Pancreas (tissue), 10 donors: ENCODE measurements around the gene CABP7. TPM values are rescaled to one million over a fixed set of nuclear protein-coding genes. Genes with fewer than 3 reads are reported as not detected.
A peak's percentile ranks its signal among the peaks of the same experiment; 100 is the strongest.

Experiments
- ATAC-seq, 4 donors: fragments of 200-7000 bp; cut with Tn5 transposase; one replicate each; pipeline versions ENCODE4 v1.8.0 to v1.9.1; 2020; ENCODE audit warnings: mild to moderate bottlenecking in 4 of 4, moderate library complexity in 4 of 4
- DNase-seq, 6 donors: peaks; one replicate each; pipeline ENCODE4 v3.0.0-alpha.2; 2020
- FAIRE-seq: peaks from 2 replicates; lab custom pipeline; 2012; peaks lifted over from hg19 to GRCh38; lab: Jason Lieb, UNC
- H3K27ac ChIP-seq, 4 donors: fragments of 200-600 bp; sonication (generic); 1 replicate in 3 of 4; 2 replicates in 1 of 4; pipeline versions ENCODE4 v1.5.0 to v1.8.0; 2020
- H3K27me3 ChIP-seq, 4 donors: fragments of 200-600 bp; one replicate each; pipeline ENCODE4 v1.8.0; 2021
- H3K36me3 ChIP-seq, 3 donors: fragments of 200-600 bp; sonication (generic) in 1 of 3; one replicate each; pipeline versions ENCODE4 v1.5.0 to v1.8.0; 2020 to 2021
- H3K4me1 ChIP-seq, 3 donors: fragments of 200-600 bp; one replicate each; pipeline ENCODE4 v1.8.0; 2021
- H3K4me3 ChIP-seq, 4 donors: fragments of 200-600 bp; sonication (generic) in 2 of 4; one replicate each; pipeline versions ENCODE4 v1.5.0 to v1.8.0; 2020 to 2021
- H3K9me3 ChIP-seq, 4 donors: fragments of 200-600 bp; one replicate each; pipeline ENCODE4 v1.8.0; 2021
- WGBS, 2 donors: extraction: QIAGEN DNeasy Blood & Tissue Kit; methylation state at CpG; one replicate each; pipeline ENCODE4 v1.1.7; 2013; 5-methylcytosine and 5-hydroxymethylcytosine counted together
- intact Hi-C, 3 donors: fragments of 100-400 bp; cut with DNase I; formaldehyde crosslinking; loops; one replicate each; pipeline versions ENCODE4 v1.11.1 to v1.14.2; 2022
- polyA plus RNA-seq, 2 donors: library from polyadenylated mRNA; stranded (reverse); fragments of 200-250 nt; gene quantifications; one replicate each; pipeline ENCODE4 v1.2.3, GENCODE V29; 2013
- total RNA-seq, 6 donors: library from RNA; stranded (reverse); fragmentation: NEBNext Ultra II Directional in 4 of 6; extraction: Animal tissue kit (Norgen Biotek cat#: 25700) in 4 of 6; gene quantifications; one replicate each; pipeline versions ENCODE4 v1.2.1 to v1.2.4, GENCODE V29; 2021 to 2023
- TF ChIP-seq, protein P1 (sequence below), 4 donors: fragments of 200-600 bp; sonication (generic) in 3 of 4; IDR thresholded peaks; one replicate each; pipeline versions ENCODE4 v1.5.0 to v1.8.0; 2021; ENCODE audit warnings: antibody characterized with exemption in 4 of 4
- donor health status: healthy with polysubstance abuse.
- donor health status: DM: no; HTN: no; CAD: no; lungs with moderate emphysema.
- donor health status: DM: no; HTN: no; CAD: no.
- donor health status: control.
- donor health status: control.
- donor health status: Bipolar disorder and iron deficiency.
- donor health status: DM: yes; HTN: yes; CAD: no.
- donor health status: DM: no; HTN: no; CAD: no.
- donor health status: DM: no; HTN: no; CAD: no.
- donor health status: DM: yes; HTN: yes; CAD: no.

CABP7 gene
- total and polyA plus RNA-seq, 8 donors: 0.56 to 17.9 (median 2.2) TPM

DNA sequence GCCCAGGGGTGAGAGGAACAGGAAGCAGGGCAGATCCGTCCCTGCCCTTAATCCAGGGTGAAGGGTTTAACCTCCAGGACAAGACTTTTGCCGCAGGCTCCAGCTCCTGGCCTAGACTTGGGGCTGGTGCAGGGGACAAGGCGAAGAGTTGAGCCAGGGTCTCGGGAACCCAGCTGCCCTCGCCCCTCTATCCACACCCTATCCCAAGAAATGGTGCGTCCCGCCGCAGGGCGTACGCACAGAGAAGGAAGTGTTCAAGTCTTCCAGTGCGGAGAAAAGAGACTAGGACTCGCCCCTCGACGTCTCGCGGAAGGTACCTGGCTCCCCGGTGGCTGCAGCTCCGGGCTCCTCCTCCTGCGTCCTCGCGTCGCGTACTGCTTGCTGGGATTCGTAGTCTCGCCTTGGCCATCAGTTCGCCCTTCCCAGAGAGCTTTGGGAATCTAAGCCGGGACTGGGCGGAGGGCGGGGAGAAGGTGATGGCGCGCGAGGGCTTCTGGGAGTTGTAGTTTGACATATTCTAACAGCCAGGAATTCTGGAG is 46.9 kb downstream of the CABP7 start, which contains the start of gene ZMAT5:
TSS of gene ZMAT5 (minus strand) at position 376 of the 539 bp plus-strand sequence. CDS start 18,463 bp downstream, outside the sequence.
- ATAC-seq (peak; percentile 98 to 99 (median 98)), FAIRE-seq (peak; percentile 85), DNase-seq (peak; percentile 91 to 99 (median 96))
- intact Hi-C loops: no loop called here
- TF ChIP-seq, protein P1, sequence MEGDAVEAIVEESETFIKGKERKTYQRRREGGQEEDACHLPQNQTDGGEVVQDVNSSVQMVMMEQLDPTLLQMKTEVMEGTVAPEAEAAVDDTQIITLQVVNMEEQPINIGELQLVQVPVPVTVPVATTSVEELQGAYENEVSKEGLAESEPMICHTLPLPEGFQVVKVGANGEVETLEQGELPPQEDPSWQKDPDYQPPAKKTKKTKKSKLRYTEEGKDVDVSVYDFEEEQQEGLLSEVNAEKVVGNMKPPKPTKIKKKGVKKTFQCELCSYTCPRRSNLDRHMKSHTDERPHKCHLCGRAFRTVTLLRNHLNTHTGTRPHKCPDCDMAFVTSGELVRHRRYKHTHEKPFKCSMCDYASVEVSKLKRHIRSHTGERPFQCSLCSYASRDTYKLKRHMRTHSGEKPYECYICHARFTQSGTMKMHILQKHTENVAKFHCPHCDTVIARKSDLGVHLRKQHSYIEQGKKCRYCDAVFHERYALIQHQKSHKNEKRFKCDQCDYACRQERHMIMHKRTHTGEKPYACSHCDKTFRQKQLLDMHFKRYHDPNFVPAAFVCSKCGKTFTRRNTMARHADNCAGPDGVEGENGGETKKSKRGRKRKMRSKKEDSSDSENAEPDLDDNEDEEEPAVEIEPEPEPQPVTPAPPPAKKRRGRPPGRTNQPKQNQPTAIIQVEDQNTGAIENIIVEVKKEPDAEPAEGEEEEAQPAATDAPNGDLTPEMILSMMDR (IDR thresholded peaks at IDR 0.05): no peak
- peak within 1 kb of the TSS; percentile 57 to 93 (median 68) for H3K4me3 ChIP-seq
- peaks cover 2 to 14% (median 5%) of the 10 kb centered on the region in 3 donors for H3K4me1 ChIP-seq
- 0% methylated on average over 32 of the region's 32 CpGs for WGBS, 2 donors
- H3K36me3 ChIP-seq: peaks cover 0 to 16% (median 10%) of the 10 kb centered on the region in 3 donors
- H3K27me3 ChIP-seq: no peaks in the 10 kb centered on the region
- peak within 1 kb of the TSS; percentile 74 to 84 (median 80) for H3K27ac ChIP-seq
- H3K9me3 ChIP-seq: no peaks in the 10 kb centered on the region

DNA sequence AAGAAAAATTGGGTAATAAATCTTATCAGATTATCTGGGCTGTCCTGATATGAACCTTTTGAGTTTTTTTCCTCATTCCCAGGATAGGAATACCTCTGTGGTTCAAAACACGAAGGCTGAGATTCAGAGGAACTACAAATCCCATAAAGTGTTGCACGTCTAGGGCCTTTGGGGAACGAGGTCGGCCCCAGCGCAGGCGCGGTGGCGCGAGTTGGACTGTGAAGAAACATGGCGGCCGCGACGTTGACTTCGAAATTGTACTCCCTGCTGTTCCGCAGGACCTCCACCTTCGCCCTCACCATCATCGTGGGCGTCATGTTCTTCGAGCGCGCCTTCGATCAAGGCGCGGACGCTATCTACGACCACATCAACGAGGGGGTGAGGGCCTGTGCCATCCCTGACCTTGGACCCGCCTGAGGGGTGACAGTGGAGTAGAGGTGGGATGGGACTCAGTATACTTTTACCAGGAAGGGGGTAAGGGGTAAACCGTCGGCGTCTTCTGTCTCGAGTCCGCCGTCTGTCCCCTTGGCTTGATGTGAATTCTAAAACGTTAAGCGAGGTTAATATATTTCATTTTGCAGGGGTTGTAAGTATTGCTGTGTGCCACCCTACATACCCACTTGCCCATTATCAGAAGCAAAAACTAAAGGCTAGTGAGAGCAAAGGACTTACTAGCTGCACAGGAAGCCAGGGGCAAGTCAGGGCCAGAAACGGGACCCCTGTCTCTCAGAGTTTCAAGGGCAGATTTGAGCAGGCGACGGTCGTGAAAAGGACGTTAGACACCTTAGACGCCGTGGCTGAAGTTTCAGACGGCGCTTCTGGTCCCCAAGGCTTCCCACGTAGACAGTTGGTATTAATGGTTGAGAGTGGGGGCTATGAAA is 47.6 kb downstream of the CABP7 start, which contains the start of gene UQCR10:
TSS of gene UQCR10 (plus strand) at position 199 of the 881 bp plus-strand sequence. CDS start at position 229, 30 bp downstream.
- peaks cover 2 to 14% (median 5%) of the 10 kb centered on the region in 3 donors for H3K4me1 ChIP-seq
- no peaks in the 10 kb centered on the region for H3K27me3 ChIP-seq
- FAIRE-seq (no peak), ATAC-seq (peak; percentile 84 to 93 (median 88)), DNase-seq (peak; percentile 90 to 97 (median 92))
- no peaks in the 10 kb centered on the region for H3K9me3 ChIP-seq
- 1 to 11% methylated on average over 46 of the region's 46 CpGs for WGBS, 2 donors
- peak within 1 kb of the TSS; percentile 57 to 93 (median 68) for H3K4me3 ChIP-seq
- intact Hi-C loops: no loop called here
- H3K27ac ChIP-seq: peak within 1 kb of the TSS; percentile 74 to 84 (median 80)
- TF ChIP-seq, protein P1 (IDR thresholded peaks at IDR 0.05): no peak
- peaks cover 0 to 16% (median 10%) of the 10 kb centered on the region in 3 donors for H3K36me3 ChIP-seq

DNA sequence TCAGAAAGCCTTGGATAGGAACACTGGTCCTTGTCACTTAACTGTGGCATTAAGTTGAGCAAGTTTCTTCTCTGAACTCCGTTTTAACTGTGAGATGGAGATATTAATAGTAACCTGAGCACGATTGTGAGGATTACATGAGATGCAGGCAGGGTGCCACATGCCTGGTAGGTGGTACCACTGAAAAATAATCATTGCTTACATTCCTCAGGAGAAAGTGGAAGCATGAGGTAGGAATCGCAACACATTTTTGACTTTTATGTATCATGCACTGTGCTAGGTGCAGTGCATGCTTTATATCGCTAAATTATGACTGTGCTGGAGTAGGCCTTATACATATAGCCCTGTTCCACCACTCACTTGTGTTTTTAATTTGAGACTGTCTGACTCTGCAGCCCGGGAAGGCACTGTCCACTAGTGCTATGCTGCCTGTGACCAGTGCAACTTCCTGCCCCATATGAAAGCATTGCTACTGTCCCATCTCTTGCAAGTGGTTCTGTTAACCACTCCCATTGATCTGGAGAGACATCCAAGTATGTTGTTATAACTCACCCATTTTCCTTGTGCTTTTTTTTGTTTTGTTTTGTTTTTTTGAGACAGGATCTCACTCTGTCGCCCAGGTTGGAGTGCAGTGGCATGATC is 48.4 kb downstream of the CABP7 start:
- no peaks in the 10 kb centered on the region for H3K9me3 ChIP-seq
- peaks cover 2 to 14% (median 5%) of the 10 kb centered on the region in 3 donors for H3K4me1 ChIP-seq
- peaks cover 0 to 16% (median 10%) of the 10 kb centered on the region in 3 donors for H3K36me3 ChIP-seq
- H3K4me3 ChIP-seq: peak overlapping the region; percentile 57 to 93 (median 68)
- intact Hi-C loops: no loop called here
- H3K27me3 ChIP-seq: no peaks in the 10 kb centered on the region
- ATAC-seq (no peak), DNase-seq (no peak), FAIRE-seq (no peak)
- TF ChIP-seq, protein P1 (IDR thresholded peaks at IDR 0.05): no peak
- 25 to 30% methylated on average over 6 of the region's 6 CpGs for WGBS, 2 donors
- H3K27ac ChIP-seq: no peak overlapping the region

DNA sequence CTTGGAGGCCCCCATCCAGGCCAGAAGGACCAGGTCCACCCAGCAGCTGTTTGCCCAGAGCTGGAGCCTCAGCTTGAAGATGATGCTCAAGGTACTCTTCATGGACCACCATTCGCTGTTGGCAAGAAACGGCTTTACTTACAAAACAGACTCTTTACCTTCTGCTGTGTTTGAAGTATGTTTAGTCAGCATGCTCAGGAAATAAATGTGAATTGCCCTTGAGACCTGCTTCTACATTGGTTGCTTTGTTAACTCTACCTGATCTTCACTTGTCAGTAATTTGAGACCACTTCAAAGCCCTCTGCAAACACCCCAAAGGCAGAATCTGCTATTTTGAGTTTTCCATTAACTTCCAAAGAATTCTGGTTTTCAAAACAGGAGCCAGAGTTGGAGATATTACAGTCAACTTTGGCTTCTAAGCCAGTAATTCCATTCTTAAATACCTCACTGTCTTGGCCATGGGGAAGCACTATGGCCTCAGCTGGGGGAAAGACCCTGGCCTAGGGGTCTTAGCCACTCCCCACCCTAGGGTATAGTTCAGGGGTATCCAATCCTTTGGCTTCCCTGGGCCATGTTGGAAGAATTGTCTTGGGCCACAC is 50.0 kb downstream of the CABP7 start:
- DNase-seq (no peak), FAIRE-seq (no peak), ATAC-seq (no peak)
- Histone ChIP-seq H3K36me3 (peaks cover 0 to 16% (median 10%) of the 10 kb centered on the region in 3 donors), H3K4me3 (no peak overlapping the region), H3K27me3 (no peaks in the 10 kb centered on the region), H3K4me1 (peaks cover 2 to 14% (median 5%) of the 10 kb centered on the region in 3 donors), H3K9me3 (no peaks in the 10 kb centered on the region), H3K27ac (no peak overlapping the region)
- 73 to 81% methylated on average over 2 of the region's 2 CpGs for WGBS, 2 donors
- TF ChIP-seq, protein P1 (IDR thresholded peaks at IDR 0.05): no peak
- intact Hi-C loops: no loop called here
